Measurements from ENCODE around the gene TOGARAM1. TPM values are rescaled to one million over a fixed set of nuclear protein-coding genes. Genes with fewer than 3 reads are reported as not detected.

TOGARAM1 gene
- total RNA-seq, 1 experiment from 2014 or later: 6.4 TPM

DNA sequence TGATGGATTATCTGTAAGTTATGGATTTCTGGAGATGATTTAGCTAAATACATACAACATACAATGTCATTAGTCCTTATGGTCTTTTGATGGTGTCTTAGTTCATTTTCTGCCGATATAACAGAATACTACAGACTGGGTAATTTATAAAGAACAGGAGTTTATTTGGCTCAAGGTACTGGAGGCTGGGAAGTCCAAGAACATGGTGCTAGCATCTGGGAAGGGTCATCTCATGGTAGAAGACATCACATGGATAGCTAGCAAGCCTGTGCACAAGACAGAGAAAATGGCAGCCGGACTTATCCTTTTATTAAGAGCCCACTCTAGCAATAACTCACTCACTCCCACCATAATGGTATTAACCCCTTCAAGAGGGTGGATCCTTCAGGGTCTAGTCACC lies 24.4 kb upstream of the TOGARAM1 start (continued):
- TF ChIP-seq, protein P1, sequence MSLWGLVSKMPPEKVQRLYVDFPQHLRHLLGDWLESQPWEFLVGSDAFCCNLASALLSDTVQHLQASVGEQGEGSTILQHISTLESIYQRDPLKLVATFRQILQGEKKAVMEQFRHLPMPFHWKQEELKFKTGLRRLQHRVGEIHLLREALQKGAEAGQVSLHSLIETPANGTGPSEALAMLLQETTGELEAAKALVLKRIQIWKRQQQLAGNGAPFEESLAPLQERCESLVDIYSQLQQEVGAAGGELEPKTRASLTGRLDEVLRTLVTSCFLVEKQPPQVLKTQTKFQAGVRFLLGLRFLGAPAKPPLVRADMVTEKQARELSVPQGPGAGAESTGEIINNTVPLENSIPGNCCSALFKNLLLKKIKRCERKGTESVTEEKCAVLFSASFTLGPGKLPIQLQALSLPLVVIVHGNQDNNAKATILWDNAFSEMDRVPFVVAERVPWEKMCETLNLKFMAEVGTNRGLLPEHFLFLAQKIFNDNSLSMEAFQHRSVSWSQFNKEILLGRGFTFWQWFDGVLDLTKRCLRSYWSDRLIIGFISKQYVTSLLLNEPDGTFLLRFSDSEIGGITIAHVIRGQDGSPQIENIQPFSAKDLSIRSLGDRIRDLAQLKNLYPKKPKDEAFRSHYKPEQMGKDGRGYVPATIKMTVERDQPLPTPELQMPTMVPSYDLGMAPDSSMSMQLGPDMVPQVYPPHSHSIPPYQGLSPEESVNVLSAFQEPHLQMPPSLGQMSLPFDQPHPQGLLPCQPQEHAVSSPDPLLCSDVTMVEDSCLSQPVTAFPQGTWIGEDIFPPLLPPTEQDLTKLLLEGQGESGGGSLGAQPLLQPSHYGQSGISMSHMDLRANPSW (CRISPR knock-in tag; conservative IDR thresholded peaks at IDR 0.05; ENCODE audit: low read depth): no peak
- no peak for TF ChIP-seq RORB (CRISPR knock-in tag; IDR thresholded peaks at IDR 0.05)
- TF ChIP-seq, protein P2, sequence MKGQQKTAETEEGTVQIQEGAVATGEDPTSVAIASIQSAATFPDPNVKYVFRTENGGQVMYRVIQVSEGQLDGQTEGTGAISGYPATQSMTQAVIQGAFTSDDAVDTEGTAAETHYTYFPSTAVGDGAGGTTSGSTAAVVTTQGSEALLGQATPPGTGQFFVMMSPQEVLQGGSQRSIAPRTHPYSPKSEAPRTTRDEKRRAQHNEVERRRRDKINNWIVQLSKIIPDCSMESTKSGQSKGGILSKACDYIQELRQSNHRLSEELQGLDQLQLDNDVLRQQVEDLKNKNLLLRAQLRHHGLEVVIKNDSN (CRISPR knock-in tag; IDR thresholded peaks at IDR 0.05): no peak
- TF ChIP-seq TP53 (CRISPR knock-in tag; IDR thresholded peaks at IDR 0.05): no peak

DNA sequence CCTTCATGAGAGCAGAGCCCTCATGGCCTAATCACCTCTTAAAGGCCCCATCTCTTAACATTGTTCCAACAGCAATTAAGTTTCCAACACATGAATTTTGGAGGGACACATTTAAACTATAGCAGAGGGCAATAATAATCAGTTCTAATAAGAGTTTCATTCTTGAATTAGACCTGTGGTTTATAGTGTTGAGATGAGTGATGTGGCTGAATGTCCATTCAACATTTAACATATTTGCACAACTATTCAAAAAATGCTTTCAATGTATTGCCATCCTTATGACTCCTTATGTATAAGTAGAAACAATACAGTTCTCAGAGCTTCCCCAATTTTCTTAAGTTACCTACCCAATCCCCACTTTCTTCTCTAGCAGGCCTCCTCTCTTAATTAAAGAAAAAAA lies 21.8 kb upstream of the TOGARAM1 start:
- Mint-ChIP-seq H3K36me3 (peaks cover 46% of the 10 kb centered on the region), H3K4me1 (no peaks in the 10 kb centered on the region), H3K27ac (no peak overlapping the region), H3K27me3 (ENCODE audit: low read depth) (no peaks in the 10 kb centered on the region), H3K4me3 (no peak overlapping the region), H3K9me3 (peaks cover 18% of the 10 kb centered on the region)
- no peak for DNase-seq (ENCODE audit: low spot score)
- no peak for ATAC-seq
- TF ChIP-seq, protein P1 (CRISPR knock-in tag; conservative IDR thresholded peaks at IDR 0.05; ENCODE audit: low read depth): no peak
- TF ChIP-seq RELA (CRISPR knock-in tag; IDR thresholded peaks at IDR 0.05; ENCODE audit: borderline replicate concordance): no peak
- TF ChIP-seq, protein P3, sequence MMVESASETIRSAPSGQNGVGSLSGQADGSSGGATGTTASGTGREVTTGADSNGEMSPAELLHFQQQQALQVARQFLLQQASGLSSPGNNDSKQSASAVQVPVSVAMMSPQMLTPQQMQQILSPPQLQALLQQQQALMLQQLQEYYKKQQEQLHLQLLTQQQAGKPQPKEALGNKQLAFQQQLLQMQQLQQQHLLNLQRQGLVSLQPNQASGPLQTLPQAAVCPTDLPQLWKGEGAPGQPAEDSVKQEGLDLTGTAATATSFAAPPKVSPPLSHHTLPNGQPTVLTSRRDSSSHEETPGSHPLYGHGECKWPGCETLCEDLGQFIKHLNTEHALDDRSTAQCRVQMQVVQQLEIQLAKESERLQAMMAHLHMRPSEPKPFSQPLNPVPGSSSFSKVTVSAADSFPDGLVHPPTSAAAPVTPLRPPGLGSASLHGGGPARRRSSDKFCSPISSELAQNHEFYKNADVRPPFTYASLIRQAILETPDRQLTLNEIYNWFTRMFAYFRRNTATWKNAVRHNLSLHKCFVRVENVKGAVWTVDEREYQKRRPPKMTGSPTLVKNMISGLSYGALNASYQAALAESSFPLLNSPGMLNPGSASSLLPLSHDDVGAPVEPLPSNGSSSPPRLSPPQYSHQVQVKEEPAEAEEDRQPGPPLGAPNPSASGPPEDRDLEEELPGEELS (CRISPR knock-in tag; IDR thresholded peaks at IDR 0.05): no peak
- no peak for TF ChIP-seq JAZF1 (CRISPR knock-in tag; IDR thresholded peaks at IDR 0.05)
- TF ChIP-seq NFATC4 (CRISPR knock-in tag; IDR thresholded peaks at IDR 0.05): no peak
- TF ChIP-seq, protein P4, sequence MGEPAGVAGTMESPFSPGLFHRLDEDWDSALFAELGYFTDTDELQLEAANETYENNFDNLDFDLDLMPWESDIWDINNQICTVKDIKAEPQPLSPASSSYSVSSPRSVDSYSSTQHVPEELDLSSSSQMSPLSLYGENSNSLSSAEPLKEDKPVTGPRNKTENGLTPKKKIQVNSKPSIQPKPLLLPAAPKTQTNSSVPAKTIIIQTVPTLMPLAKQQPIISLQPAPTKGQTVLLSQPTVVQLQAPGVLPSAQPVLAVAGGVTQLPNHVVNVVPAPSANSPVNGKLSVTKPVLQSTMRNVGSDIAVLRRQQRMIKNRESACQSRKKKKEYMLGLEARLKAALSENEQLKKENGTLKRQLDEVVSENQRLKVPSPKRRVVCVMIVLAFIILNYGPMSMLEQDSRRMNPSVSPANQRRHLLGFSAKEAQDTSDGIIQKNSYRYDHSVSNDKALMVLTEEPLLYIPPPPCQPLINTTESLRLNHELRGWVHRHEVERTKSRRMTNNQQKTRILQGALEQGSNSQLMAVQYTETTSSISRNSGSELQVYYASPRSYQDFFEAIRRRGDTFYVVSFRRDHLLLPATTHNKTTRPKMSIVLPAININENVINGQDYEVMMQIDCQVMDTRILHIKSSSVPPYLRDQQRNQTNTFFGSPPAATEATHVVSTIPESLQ (CRISPR knock-in tag; IDR thresholded peaks at IDR 0.05): no peak
- no peak for TF ChIP-seq SMAD4 (CRISPR knock-in tag; IDR thresholded peaks at IDR 0.05)
- TF ChIP-seq NFYB (CRISPR knock-in tag; conservative IDR thresholded peaks at IDR 0.05; ENCODE audit: low read depth): no peak
- no peak for TF ChIP-seq ETV6 (CRISPR knock-in tag; IDR thresholded peaks at IDR 0.05)
- no peak for TF ChIP-seq ZNF416 (CRISPR knock-in tag; IDR thresholded peaks at IDR 0.05)
- TF ChIP-seq, protein P2 (CRISPR knock-in tag; IDR thresholded peaks at IDR 0.05): no peak
- TF ChIP-seq TCF7 (CRISPR knock-in tag; IDR thresholded peaks at IDR 0.05; ENCODE audit: low read depth): no peak
- TF ChIP-seq, protein P5, sequence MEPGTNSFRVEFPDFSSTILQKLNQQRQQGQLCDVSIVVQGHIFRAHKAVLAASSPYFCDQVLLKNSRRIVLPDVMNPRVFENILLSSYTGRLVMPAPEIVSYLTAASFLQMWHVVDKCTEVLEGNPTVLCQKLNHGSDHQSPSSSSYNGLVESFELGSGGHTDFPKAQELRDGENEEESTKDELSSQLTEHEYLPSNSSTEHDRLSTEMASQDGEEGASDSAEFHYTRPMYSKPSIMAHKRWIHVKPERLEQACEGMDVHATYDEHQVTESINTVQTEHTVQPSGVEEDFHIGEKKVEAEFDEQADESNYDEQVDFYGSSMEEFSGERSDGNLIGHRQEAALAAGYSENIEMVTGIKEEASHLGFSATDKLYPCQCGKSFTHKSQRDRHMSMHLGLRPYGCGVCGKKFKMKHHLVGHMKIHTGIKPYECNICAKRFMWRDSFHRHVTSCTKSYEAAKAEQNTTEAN (CRISPR knock-in tag; IDR thresholded peaks at IDR 0.05): no peak
- TF ChIP-seq JUN (CRISPR knock-in tag; IDR thresholded peaks at IDR 0.05): no peak
- TF ChIP-seq SP1 (CRISPR knock-in tag; conservative IDR thresholded peaks at IDR 0.05): no peak
- no peak for TF ChIP-seq EMX1 (CRISPR knock-in tag; IDR thresholded peaks at IDR 0.05)
- TF ChIP-seq, protein P6, sequence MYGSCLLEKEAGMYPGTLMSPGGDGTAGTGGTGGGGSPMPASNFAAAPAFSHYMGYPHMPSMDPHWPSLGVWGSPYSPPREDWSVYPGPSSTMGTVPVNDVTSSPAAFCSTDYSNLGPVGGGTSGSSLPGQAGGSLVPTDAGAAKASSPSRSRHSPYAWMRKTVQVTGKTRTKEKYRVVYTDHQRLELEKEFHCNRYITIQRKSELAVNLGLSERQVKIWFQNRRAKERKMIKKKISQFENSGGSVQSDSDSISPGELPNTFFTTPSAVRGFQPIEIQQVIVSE (CRISPR knock-in tag; IDR thresholded peaks at IDR 0.05; ENCODE audit: borderline replicate concordance): no peak
- CTCF ChIA-PET: no interaction called here
- POLR2A ChIA-PET: no interaction called here

All from WTC11 (cell line).